GM12878 (cell line): ENCODE measurements around the gene TK2. TPM values are rescaled to one million over a fixed set of nuclear protein-coding genes. Genes with fewer than 3 reads are reported as not detected.

Experiments
- BCLAF1 ChIP-seq: fragments of 450-650 bp; IDR thresholded peaks from 2 replicates; pipeline ENCODE4 v1.6.1; 2017; ENCODE audit warnings: antibody characterized with exemption, mild to moderate bottlenecking, moderate library complexity
- GABPA ChIP-seq: IDR thresholded peaks from 2 replicates; pipeline ENCODE4 v1.6.1; 2014; ENCODE audit warnings: antibody characterized with exemption, low read depth, mild to moderate bottlenecking, inconsistent platforms
- HSF1 ChIP-seq: fragments of 150-350 bp; IDR thresholded peaks from 2 replicates; pipeline ENCODE4 v1.6.1; 2014; ENCODE audit warnings: mild to moderate bottlenecking, low read depth, low read length
- MEF2A ChIP-seq: IDR thresholded peaks from 2 replicates; pipeline ENCODE4 v1.6.1; 2011; ENCODE audit warnings: low read depth, mild to moderate bottlenecking, low read length, moderate library complexity; ENCODE audit not compliant: insufficient read depth
- MYB ChIP-seq: fragments of 150-350 bp; IDR thresholded peaks from 2 replicates; pipeline ENCODE4 v1.6.1; 2014; ENCODE audit warnings: mild to moderate bottlenecking, low read depth, low read length, borderline replicate concordance
- NFIC ChIP-seq: IDR thresholded peaks from 2 replicates; pipeline ENCODE4 v1.6.1; 2012; ENCODE audit warnings: low read depth, mild to moderate bottlenecking, inconsistent platforms, low read length, moderate library complexity
- PAX8 ChIP-seq: fragments of 450-650 bp; IDR thresholded peaks from 2 replicates; pipeline ENCODE4 v1.6.1; 2017; ENCODE audit warnings: mild to moderate bottlenecking, moderate library complexity
- POU2F2 ChIP-seq: IDR thresholded peaks from 3 replicates; pipeline ENCODE4 v1.6.1; 2011; ENCODE audit warnings: low read depth, mild to moderate bottlenecking, low read length, borderline replicate concordance
- SIX5 ChIP-seq: IDR thresholded peaks from 2 replicates; pipeline ENCODE4 v1.6.1; 2011; ENCODE audit warnings: mild to moderate bottlenecking, low read depth, low read length, moderate library complexity; ENCODE audit not compliant: severe bottlenecking
- SUPT20H ChIP-seq: IDR thresholded peaks from 2 replicates; pipeline ENCODE4 v1.6.1; 2011; ENCODE audit warnings: low read depth, mild to moderate bottlenecking, low read length, moderate library complexity, borderline replicate concordance; ENCODE audit not compliant: control insufficient read depth
- polyA plus RNA-seq, 11 experiments: library from polyadenylated mRNA; depleted of rRNA in 4 of 11; unstranded in 6 of 11; stranded (reverse) in 5 of 11; fragments of >200 nt; fragmentation: Nextera tagmentation in 4 of 11; fragmentation: Illumina TruSeq in 1 of 11; extraction: Ambion mirVana in 4 of 11; extraction: Trizol in 1 of 11; gene quantifications; 1 replicate in 1 of 11; 2 replicates in 10 of 11; pipeline versions ENCODE4 v1.2.1 to v1.2.3, GENCODE V29; 2011 to 2016; ENCODE audit warnings: inconsistent platforms in 2 of 11, missing spikeins in 2 of 11, low read depth in 1 of 11
- total RNA-seq, 4 experiments: library from RNA; depleted of rRNA in 3 of 4; stranded (reverse); fragments of >200 nt in 3 of 4; fragmentation: Illumina TruSeq in 1 of 4; extraction: Trizol in 1 of 4; gene quantifications; 2 replicates each; pipeline versions ENCODE4 v1.2.1 to v1.2.3, GENCODE V29; 2013 to 2021

Gene TK2
- total and polyA plus RNA-seq, 10 of the 15 experiments (the other 5 are each of a cell fraction or from before 2014, with no cell fraction given) = 1.3 to 12.4 (median 3.0) TPM

DNA sequence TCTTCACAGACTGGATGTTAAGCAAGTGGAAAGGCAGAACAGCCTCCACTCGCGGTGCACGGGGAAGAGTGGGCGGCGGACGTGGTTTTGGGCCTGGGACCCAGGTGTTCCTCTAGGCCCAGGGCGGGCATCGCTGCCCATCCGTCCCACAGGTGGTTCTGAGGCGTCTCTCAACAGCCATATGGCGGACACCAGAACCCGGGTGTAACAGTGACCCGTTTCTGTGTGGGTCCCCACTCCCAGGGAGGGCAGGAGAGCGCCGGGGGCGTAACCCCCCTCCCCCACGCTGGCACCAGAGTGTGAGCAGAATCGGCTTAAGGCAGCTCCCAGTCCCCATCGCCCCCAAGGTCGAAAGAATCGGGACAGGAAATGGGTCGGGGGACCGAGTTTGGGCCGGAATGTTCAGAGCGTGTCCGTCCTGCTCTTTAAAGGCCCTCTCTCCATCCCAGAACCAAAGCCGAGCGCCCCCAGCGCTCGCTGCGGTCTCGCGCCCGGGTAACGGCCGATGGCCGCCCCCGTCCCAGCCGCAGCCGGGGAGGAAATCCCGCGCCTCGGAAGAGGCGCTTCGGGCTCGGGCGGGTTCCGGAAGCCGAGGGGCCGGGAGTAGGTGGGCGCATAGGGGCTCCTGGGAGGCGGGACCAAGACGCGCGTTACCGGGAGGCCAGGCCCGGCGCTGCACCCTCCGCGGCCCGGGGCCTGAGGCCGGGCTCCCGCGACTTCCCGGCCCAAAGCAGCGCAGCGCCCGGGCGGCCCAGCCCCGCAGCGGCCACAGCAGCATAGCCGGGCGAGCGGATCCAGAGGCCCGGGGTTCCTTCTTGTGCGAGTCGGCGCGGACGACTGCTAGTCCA lies at the start of gene TK2 (continued):
- 0 out of 3 replicates have a peak, but pooled peaks have one; percentile 39 for TF ChIP-seq POU2F2
- TF ChIP-seq HSF1 = no peak
- no peak for TF ChIP-seq BCLAF1
- no peak for TF ChIP-seq SIX5
- no peak for TF ChIP-seq SUPT20H
- TF ChIP-seq NFIC = peak; percentile 31; the same call in 1 of the 2 replicates
- TF ChIP-seq MYB = no peak
- no peak for TF ChIP-seq MEF2A
- TF ChIP-seq GABPA = 0 out of 2 replicates have a peak, but pooled peaks have one; percentile 67
- no peak for TF ChIP-seq PAX8
